Measurements from ENCODE around the gene LRRTM4.
A peak's percentile ranks its signal among the peaks of the same experiment; 100 is the strongest.

LRRTM4 gene

GRCh38 chr2:77538031-77538430 is 15.9 kb upstream of the LRRTM4 start:
- no peak for TF ChIP-seq CTCF (IDR thresholded peaks at IDR 0.05)
- Mint-ChIP-seq H3K36me3 (ENCODE audit: low read depth) (peaks cover 8% of the 10 kb centered on the region), H3K9me3 (peaks cover 13% of the 10 kb centered on the region), H3K4me3 (no peak overlapping the region), H3K27ac (no peak overlapping the region), H3K4me1 (no peaks in the 10 kb centered on the region), H3K27me3 (ENCODE audit: low read depth, poor library complexity) (peaks cover 3% of the 10 kb centered on the region)
- DNase-seq: no peak

- Mint-ChIP-seq H3K4me1 (peaks cover 41% of the 10 kb centered on the region), H3K27ac (no peak overlapping the region), H3K36me3 (ENCODE audit: low read depth) (peaks cover 4% of the 10 kb centered on the region), H3K27me3 (ENCODE audit: low read depth, poor library complexity) (peaks cover 3% of the 10 kb centered on the region), H3K4me3 (no peak overlapping the region), H3K9me3 (no peaks in the 10 kb centered on the region)
- no peak for DNase-seq
- TF ChIP-seq CTCF (IDR thresholded peaks at IDR 0.05): no peak
Measured at GRCh38 chr2:77522888-77523287, 712 bp upstream of the LRRTM4 start.

DNA sequence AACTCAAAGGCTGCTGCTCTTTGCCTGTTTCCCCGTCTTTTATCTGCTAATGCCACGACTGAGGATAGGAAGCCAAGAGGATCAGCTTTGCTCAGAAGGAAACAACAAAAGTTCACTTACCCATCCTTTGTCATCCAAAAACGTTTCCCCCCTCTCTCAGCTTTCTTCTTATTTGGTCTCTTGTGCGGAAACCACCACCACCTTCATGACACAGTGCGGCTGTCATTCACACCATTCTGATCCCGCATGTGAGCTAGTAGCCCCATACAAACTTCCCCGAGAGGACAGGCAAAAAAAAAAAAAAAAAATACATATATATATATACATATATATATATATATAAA is 656 bp downstream of the LRRTM4 start:
- no peak for DNase-seq
- peak overlapping the region; percentile 68 for H3K4me3 Mint-ChIP-seq
- H3K27me3 Mint-ChIP-seq (ENCODE audit: low read depth, poor library complexity): peaks cover 3% of the 10 kb centered on the region
- H3K27ac Mint-ChIP-seq: no peak overlapping the region
- peaks cover 48% of the 10 kb centered on the region for H3K4me1 Mint-ChIP-seq
- H3K36me3 Mint-ChIP-seq (ENCODE audit: low read depth): peaks cover 4% of the 10 kb centered on the region
- no peak for TF ChIP-seq CTCF (IDR thresholded peaks at IDR 0.05)
- H3K9me3 Mint-ChIP-seq: no peaks in the 10 kb centered on the region

GRCh38 chr2:77520641-77521547 is 1.3 kb downstream of the LRRTM4 start:
- DNase-seq: no peak
- H3K27me3 Mint-ChIP-seq (ENCODE audit: low read depth, poor library complexity): peaks cover 3% of the 10 kb centered on the region
- H3K4me3 Mint-ChIP-seq: peak overlapping the region; percentile 68
- peak overlapping the region; percentile 37 for H3K27ac Mint-ChIP-seq
- H3K36me3 Mint-ChIP-seq (ENCODE audit: low read depth): peaks cover 4% of the 10 kb centered on the region
- H3K9me3 Mint-ChIP-seq: no peaks in the 10 kb centered on the region
- TF ChIP-seq CTCF (IDR thresholded peaks at IDR 0.05): no peak
- H3K4me1 Mint-ChIP-seq: peaks cover 48% of the 10 kb centered on the region

- H3K4me3 Mint-ChIP-seq: no peak overlapping the region
- TF ChIP-seq CTCF (IDR thresholded peaks at IDR 0.05): no peak
- H3K9me3 Mint-ChIP-seq: no peaks in the 10 kb centered on the region
- no peak for DNase-seq
- peaks cover 4% of the 10 kb centered on the region for H3K36me3 Mint-ChIP-seq (ENCODE audit: low read depth)
- H3K4me1 Mint-ChIP-seq: peaks cover 48% of the 10 kb centered on the region
- H3K27ac Mint-ChIP-seq: no peak overlapping the region
- peaks cover 3% of the 10 kb centered on the region for H3K27me3 Mint-ChIP-seq (ENCODE audit: low read depth, poor library complexity)
Measured at GRCh38 chr2:77519888-77520506, 2.2 kb downstream of the LRRTM4 start.

Measured in nephron progenitor cell (in vitro differentiated cells).